Neural progenitor cell (in vitro differentiated cells): ENCODE results near the gene ACKR4.

ENCODE experiments used
- EZH2phosphoT487 ChIP-seq: fragments of 200-600 bp; sonication (generic); IDR thresholded peaks from 2 replicates; pipeline ENCODE4 v1.6.1; 2017; ENCODE audit warnings: antibody characterized with exemption
- TF ChIP-seq, protein P1 (sequence below): fragments of 200-600 bp; sonication (generic); IDR thresholded peaks from 2 replicates; pipeline ENCODE4 v1.5.1; 2017; ENCODE audit warnings: antibody characterized with exemption, mild to moderate bottlenecking

DNA sequence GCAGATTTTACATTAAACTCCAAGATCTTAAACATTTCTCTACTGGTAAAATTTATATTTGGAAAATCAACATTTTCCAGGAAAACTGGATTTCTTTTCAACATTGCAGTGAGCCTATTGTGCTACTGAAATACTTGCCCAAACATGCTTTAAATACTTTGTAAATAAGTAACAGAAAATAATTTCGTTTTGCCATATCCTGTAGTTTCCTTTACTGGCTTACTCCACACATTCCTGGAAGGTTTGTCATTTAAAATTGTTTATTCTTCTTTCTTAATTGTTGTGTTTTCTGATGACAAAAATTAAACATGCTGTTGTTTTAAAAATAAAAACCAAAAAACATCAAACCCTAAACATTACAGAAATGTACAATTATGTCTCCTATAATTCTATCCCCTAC, 40.5 kb downstream of the ACKR4 start:
- TF ChIP-seq, protein P1, sequence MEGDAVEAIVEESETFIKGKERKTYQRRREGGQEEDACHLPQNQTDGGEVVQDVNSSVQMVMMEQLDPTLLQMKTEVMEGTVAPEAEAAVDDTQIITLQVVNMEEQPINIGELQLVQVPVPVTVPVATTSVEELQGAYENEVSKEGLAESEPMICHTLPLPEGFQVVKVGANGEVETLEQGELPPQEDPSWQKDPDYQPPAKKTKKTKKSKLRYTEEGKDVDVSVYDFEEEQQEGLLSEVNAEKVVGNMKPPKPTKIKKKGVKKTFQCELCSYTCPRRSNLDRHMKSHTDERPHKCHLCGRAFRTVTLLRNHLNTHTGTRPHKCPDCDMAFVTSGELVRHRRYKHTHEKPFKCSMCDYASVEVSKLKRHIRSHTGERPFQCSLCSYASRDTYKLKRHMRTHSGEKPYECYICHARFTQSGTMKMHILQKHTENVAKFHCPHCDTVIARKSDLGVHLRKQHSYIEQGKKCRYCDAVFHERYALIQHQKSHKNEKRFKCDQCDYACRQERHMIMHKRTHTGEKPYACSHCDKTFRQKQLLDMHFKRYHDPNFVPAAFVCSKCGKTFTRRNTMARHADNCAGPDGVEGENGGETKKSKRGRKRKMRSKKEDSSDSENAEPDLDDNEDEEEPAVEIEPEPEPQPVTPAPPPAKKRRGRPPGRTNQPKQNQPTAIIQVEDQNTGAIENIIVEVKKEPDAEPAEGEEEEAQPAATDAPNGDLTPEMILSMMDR: no peak
- no peak for TF ChIP-seq EZH2phosphoT487
